Keratinocyte (primary cell): ENCODE data around the gene VAV2. TPM values are rescaled to one million over a fixed set of nuclear protein-coding genes. Genes with fewer than 3 reads are reported as not detected.

Experiments used
- DNase-seq: peaks from one replicate; pipeline ENCODE4 v3.0.0-alpha.2; 2011; ENCODE audit warnings: low read depth, missing footprints, low spot score
- FAIRE-seq: peaks from 2 replicates; lab custom pipeline; 2011; peaks lifted over from hg19 to GRCh38; lab: Jason Lieb, UNC
- H2AFZ ChIP-seq: 2 replicates; pipeline ENCODE4 v1.6.0; 2012; ENCODE audit warnings: low read length, control low read depth, inconsistent platforms; ENCODE audit not compliant: control insufficient read depth
- H3K27ac ChIP-seq: 2 replicates; pipeline ENCODE4 v1.5.1; 2011; ENCODE audit warnings: low read length; ENCODE audit not compliant: control insufficient read depth, insufficient read depth
- H3K27me3 ChIP-seq: 3 replicates; pipeline ENCODE4 v1.6.0; 2011; ENCODE audit warnings: low read length; ENCODE audit not compliant: control insufficient read depth, insufficient read depth; ENCODE audit errors: extremely low read depth
- H3K36me3 ChIP-seq, 2 experiments: 2 replicates in 1 of 2; 3 replicates in 1 of 2; pipeline ENCODE4 v1.5.1; 2011; ENCODE audit warnings: low read length in 2 of 2, mild to moderate bottlenecking in 1 of 2; ENCODE audit not compliant: control insufficient read depth in 2 of 2, insufficient read depth in 2 of 2; ENCODE audit errors: extremely low read depth in 1 of 2
- H3K4me1 ChIP-seq: 3 replicates; pipeline ENCODE4 v1.5.1; 2011; ENCODE audit warnings: low read length; ENCODE audit not compliant: control insufficient read depth, insufficient read depth; ENCODE audit errors: extremely low read depth
- H3K4me2 ChIP-seq: 3 replicates; pipeline ENCODE4 v1.6.0; 2011; ENCODE audit warnings: low read depth, low read length; ENCODE audit not compliant: control insufficient read depth, insufficient read depth; ENCODE audit errors: extremely low read depth
- H3K4me3 ChIP-seq, 3 experiments: fragments of 200-600 bp in 1 of 3; sonication (generic) in 1 of 3; 2 replicates in 2 of 3; 3 replicates in 1 of 3; pipeline ENCODE4 v1.5.1; 2011 to 2016; ENCODE audit warnings: low read length in 3 of 3, mild to moderate bottlenecking in 3 of 3, control low read depth in 2 of 3, inconsistent platforms in 1 of 3, low read depth in 1 of 3, mixed read lengths in 1 of 3, mixed run types in 1 of 3, moderate library complexity in 1 of 3; ENCODE audit not compliant: control insufficient read depth in 2 of 3, insufficient read depth in 2 of 3; ENCODE audit errors: extremely low read depth in 1 of 3
- H3K79me2 ChIP-seq: 2 replicates; pipeline ENCODE4 v1.6.0; 2012; ENCODE audit warnings: low read length; ENCODE audit not compliant: control insufficient read depth, insufficient read depth
- H3K9ac ChIP-seq: 3 replicates; pipeline ENCODE4 v1.6.0; 2011; ENCODE audit warnings: low read length; ENCODE audit not compliant: control insufficient read depth, insufficient read depth; ENCODE audit errors: extremely low read depth
- H3K9me1 ChIP-seq: 3 replicates; pipeline ENCODE4 v1.6.0; 2011; ENCODE audit warnings: low read length; ENCODE audit not compliant: control insufficient read depth, insufficient read depth; ENCODE audit errors: extremely low read depth
- H3K9me3 ChIP-seq: 2 replicates; pipeline ENCODE4 v1.5.1; 2012; ENCODE audit warnings: low read depth, low read length; ENCODE audit not compliant: control insufficient read depth
- H4K20me1 ChIP-seq: 3 replicates; pipeline ENCODE4 v1.6.0; 2011; ENCODE audit warnings: low read length; ENCODE audit not compliant: control insufficient read depth, insufficient read depth; ENCODE audit errors: extremely low read depth
- EZH2 ChIP-seq: IDR thresholded peaks from one replicate; pipeline ENCODE4 v1.6.1; 2012; ENCODE audit warnings: inconsistent platforms, mild to moderate bottlenecking, low read length, moderate library complexity
- dilution Hi-C: fragments of 300-500 bp; cut with MboI; formaldehyde crosslinking; loops from one replicate; pipeline ENCODE4 v1.7.0; 2020; ENCODE audit warnings: low sequenced_read_pairs; ENCODE audit not compliant: extremely low pct_ligation_motif_present
- polyA plus RNA-seq, 5 experiments: library from polyadenylated mRNA; depleted of rRNA in 3 of 5; stranded (reverse) in 3 of 5; stranded (forward) in 1 of 5; unstranded in 1 of 5; fragments of >200 nt; gene quantifications; 1 replicate in 1 of 5; 2 replicates in 3 of 5; 3 replicates in 1 of 5; pipeline versions ENCODE4 v1.2.1 to v1.2.3, GENCODE V29; 2011 to 2012; ENCODE audit warnings: missing spikeins in 2 of 5, low read depth in 1 of 5, low replicate concordance in 1 of 5
- TF ChIP-seq, protein P1 (sequence below), 3 experiments: IDR thresholded peaks in 1 of 3; conservative IDR thresholded peaks in 1 of 3; optimal IDR thresholded peaks in 1 of 3; 2 replicates in 2 of 3; 3 replicates in 1 of 3; pipeline versions ENCODE3 to v1.5.1; 2011; ENCODE audit warnings: low read length in 3 of 3, mild to moderate bottlenecking in 3 of 3, moderate library complexity in 2 of 3, control low read depth in 1 of 3, inconsistent platforms in 1 of 3; ENCODE audit not compliant: insufficient read depth in 2 of 3; ENCODE audit errors: extremely low read depth in 1 of 3

Gene VAV2
- polyA plus RNA-seq, 1 donor (not counting 4 experiments of a cell fraction or from before 2014, with no cell fraction given), result 16.4 TPM

DNA sequence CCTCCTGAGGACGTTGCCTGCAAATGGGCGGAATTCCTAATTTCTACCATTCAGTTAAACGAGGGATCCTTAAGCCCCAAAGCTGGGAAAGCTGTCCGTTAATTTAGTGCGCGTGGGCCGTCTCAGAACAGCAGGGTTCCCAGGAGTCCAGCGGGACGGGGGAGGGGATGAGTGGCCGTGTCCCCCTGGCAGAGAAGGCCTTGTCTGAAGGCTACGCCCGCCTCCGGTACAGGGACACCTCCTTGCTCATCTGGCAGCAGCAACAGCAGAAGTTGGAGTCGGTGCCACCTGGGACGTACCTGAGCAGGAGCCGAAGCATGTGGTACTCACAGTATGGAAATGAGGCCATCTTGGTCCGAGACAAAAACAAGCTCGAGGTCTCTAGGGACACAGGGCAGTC, 34.5 kb upstream of the VAV2 start:
- Histone ChIP-seq H3K9ac (no peak overlapping the region), H3K4me1 (peaks cover 3% of the 10 kb centered on the region), H3K9me1 (no peaks in the 10 kb centered on the region), H3K79me2 (no peaks in the 10 kb centered on the region), H2AFZ (no peak overlapping the region), H3K27ac (no peak overlapping the region), H3K9me3 (no peaks in the 10 kb centered on the region), H3K4me2 (peak overlapping the region; percentile 72), H3K27me3 (no peaks in the 10 kb centered on the region), H4K20me1 (no peaks in the 10 kb centered on the region), H3K4me3 (no peak overlapping the region), H3K36me3 (peaks cover 0 to 5% of the 10 kb centered on the region in 2 experiments)
- FAIRE-seq, result no peak
- dilution Hi-C loops, result no loop called here
- TF ChIP-seq, protein P1, sequence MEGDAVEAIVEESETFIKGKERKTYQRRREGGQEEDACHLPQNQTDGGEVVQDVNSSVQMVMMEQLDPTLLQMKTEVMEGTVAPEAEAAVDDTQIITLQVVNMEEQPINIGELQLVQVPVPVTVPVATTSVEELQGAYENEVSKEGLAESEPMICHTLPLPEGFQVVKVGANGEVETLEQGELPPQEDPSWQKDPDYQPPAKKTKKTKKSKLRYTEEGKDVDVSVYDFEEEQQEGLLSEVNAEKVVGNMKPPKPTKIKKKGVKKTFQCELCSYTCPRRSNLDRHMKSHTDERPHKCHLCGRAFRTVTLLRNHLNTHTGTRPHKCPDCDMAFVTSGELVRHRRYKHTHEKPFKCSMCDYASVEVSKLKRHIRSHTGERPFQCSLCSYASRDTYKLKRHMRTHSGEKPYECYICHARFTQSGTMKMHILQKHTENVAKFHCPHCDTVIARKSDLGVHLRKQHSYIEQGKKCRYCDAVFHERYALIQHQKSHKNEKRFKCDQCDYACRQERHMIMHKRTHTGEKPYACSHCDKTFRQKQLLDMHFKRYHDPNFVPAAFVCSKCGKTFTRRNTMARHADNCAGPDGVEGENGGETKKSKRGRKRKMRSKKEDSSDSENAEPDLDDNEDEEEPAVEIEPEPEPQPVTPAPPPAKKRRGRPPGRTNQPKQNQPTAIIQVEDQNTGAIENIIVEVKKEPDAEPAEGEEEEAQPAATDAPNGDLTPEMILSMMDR (optimal IDR thresholded peaks at IDR 0.05 in 1 of 3, IDR thresholded peaks at IDR 0.05 in 1 of 3, conservative IDR thresholded peaks at IDR 0.05 in 1 of 3; ENCODE audit: extremely low read depth in 1 of 3, insufficient read depth in 2 of 3, low read length in 3 of 3), result no peak
- TF ChIP-seq EZH2, result no peak
- DNase-seq, result no peak

DNA sequence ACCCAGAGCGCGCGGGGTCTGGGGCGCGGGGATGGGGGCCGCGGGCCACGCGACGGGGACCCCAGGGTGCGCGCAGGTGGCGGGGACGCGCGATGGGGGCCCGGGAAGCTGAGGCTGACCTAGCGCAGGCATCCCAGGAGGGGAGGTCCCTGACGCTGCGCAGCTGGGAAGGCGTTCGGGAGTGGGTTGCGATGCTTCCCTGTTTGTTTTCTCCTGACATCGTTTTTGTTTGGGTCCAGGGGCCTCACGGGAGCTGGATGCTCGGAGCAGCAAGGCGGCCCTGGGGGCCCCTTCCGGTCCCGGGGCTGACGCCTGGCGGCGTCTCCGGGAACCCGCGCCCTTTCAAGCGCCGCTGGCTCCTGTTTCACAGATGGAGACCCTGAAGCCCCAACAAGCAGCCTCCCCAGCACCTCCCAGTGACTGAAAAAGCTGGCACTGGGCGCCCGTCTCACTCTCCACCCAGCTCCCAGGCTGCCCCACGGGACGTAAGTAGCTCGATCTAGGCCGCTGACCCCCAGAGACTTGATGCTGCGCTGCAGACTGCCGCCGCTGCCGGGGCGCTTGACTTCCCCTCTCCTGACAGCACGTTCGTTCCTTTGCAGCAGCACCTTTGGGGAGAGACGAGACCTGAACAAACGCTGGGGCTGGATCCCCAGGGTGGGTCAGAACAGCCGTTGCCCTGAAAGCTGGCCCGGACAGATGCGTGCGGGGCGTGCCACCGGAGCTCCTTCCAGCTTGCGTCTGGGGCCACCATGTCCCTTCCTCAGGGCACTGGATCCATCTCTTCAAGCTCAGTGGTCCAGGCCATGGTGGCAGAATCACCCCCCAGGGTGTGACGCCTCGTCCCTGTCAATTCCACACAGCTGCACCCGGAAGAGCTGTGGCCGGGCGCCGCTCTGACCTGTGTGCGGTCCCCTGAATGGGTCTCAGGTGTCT, 33.8 kb upstream of the VAV2 start:
- peaks cover 3% of the 10 kb centered on the region for H3K4me1 ChIP-seq
- H4K20me1 ChIP-seq, result no peaks in the 10 kb centered on the region
- H3K9me1 ChIP-seq, result no peaks in the 10 kb centered on the region
- H3K36me3 ChIP-seq, result peaks cover 0 to 5% of the 10 kb centered on the region in 2 experiments
- no peaks in the 10 kb centered on the region for H3K9me3 ChIP-seq
- peak overlapping the region; percentile 72 for H3K4me2 ChIP-seq
- H3K4me3 ChIP-seq, result peak overlapping the region; percentile 61 to 67 (median 62)
- no peaks in the 10 kb centered on the region for H3K79me2 ChIP-seq
- dilution Hi-C loops, result no loop called here
- DNase-seq (no peak), FAIRE-seq (no peak)
- peak overlapping the region; percentile 61 for H3K9ac ChIP-seq
- no peaks in the 10 kb centered on the region for H3K27me3 ChIP-seq
- peak overlapping the region; percentile 50 for H2AFZ ChIP-seq
- no peak overlapping the region for H3K27ac ChIP-seq
- TF ChIP-seq EZH2, result no peak
- TF ChIP-seq, protein P1 (optimal IDR thresholded peaks at IDR 0.05 in 1 of 3, IDR thresholded peaks at IDR 0.05 in 1 of 3, conservative IDR thresholded peaks at IDR 0.05 in 1 of 3; ENCODE audit: extremely low read depth in 1 of 3, insufficient read depth in 2 of 3, low read length in 3 of 3), result peak in 1 of 3 experiments; percentile 21
